Amygdala (tissue), 56 donors: ENCODE measurements around the gene TOM1L2.
A peak's percentile ranks its signal among the peaks of the same experiment; 100 is the strongest.

ENCODE experiments used
- DNase-seq, 56 donors: peaks; one replicate each; lab custom pipeline; 2025; lab: John Stamatoyannopoulos, UW

TOM1L2 gene

DNA sequence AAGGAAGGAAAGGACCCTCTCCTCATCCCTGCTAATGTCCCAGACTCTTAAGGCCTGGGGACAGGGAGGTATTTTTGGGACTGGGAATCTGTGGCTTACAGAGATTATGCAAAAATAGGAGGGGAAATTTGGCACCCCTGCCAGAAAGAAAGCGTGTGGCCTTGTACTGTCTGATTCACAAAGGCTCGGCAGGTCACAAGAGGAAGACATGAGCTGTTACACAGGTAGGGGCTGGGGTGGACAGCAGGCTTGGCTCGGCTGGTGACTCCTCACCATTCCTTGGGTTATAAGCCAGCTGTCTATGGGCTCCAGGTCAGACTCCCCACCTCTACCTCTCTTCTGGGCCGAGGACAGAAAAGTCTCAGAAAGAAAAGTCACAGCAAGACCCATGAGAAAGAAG, 114.7 kb downstream of the TOM1L2 start:
- DNase-seq = no peak

DNA sequence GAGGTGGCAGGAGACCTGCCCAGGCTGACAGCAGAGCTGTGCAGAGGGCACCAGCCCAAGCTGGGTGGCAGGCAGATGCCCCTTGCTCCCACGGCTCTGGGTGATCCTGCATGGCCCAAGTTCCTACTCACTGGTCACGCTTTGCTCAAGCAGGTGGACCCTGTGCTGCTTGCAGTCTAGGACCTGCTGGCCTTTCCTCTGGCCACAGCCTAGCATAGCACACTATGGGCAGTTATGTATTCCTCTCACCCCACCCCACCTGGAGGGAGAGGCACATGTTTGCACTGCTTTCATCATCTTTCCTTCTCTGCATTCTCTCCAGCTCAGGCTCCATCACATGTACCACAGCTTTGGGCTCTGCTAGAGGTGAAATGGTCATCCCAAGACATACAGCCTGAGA, 115.8 kb downstream of the TOM1L2 start:
- no peak for DNase-seq

GRCh38 chr17:17855976-17856375, 116.2 kb downstream of the TOM1L2 start:
- DNase-seq = peak in 10 of 56 donors; percentile 20 to 60 (median 37)

DNA sequence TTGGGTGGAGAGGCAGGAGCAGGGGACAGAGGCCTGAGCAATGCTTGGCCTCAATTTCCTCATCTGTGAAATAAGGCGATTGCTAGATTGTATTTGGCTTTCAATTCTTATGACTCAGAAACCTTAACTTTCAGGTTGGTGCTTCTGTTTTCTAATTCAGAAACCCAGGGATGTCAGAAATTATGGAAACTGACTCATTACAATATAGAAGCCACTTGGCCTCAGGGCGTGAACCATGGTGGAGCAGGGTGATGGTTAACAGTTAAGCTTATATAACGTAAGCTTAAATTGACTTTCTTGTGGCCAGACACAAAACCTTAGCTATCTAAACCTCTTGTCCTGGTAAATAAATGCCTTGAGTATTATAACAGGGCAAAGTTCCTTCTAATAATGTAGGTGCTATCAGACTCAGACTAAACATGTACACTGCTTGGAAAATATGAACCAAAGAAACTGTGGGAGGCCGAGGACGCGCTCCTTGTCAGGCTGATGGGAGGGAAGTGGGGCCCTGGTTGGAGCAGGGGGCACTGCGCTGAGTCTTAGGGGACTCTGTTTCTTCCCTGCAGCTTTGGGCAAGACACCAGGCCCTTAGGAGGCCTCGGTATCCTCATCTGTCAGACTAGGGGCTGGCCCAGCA, 118.3 kb downstream of the TOM1L2 start:
- no peak for DNase-seq

DNA sequence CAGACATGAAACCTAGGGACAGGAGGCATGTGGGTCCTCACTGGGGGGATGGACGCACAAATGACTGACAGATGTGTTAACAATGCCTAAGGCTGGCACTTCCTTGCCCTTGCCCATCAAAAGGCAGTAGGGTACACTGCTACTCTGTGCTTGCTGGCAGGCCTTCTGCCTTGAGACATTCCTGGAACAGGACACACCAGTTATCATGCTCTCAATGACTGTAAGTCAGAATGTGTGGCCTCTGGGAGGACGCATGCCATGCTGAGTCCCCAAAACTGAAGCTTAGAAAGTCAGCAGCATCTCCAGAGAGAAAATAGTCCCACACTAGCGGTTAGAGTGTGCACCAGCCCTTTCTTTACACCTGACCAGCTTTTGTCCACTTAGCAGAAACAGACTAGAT, 119.3 kb downstream of the TOM1L2 start:
- DNase-seq = no peak

- DNase-seq = no peak
These were observed 120.8 kb downstream of the TOM1L2 start for GRCh38 chr17:17851103-17852002.

GRCh38 chr17:17849845-17850373, 122.3 kb downstream of the TOM1L2 start:
- DNase-seq = peak in 19 of 56 donors; percentile 19 to 64 (median 34)

DNA sequence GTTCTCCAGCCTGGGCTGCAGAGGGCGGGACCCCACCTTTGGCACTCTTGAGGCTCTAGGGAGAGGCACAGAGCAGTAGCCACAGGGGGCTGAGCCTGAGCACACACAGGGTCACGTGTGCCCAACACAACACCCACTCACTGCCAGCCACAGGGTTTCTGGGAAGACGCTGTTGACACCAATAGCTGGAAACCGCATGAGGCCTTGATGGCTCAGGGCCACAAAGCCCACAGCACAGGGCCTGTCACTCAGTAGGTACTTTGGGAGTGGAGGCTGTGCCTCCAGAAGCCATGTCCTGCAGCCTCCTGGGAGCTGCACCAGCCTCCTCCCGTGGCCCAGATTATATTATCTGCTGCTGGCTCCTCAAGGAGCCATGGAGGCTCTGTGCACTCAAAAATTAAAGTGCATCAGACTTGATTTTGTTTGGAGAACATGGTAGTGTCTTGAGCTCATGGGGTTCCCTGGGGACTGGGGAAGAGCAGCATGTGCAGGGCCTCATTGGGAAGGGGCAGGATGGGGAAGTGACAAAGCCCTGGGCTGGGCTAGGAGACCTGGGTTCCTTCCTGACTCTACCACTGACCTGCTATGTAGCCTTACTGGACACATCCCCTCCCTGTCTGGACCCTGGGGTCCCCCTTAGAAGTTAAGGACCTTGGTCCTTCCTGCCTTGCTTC, 122.9 kb downstream of the TOM1L2 start:
- DNase-seq = peak in 28 of 56 donors; percentile 28 to 75 (median 55)

DNA sequence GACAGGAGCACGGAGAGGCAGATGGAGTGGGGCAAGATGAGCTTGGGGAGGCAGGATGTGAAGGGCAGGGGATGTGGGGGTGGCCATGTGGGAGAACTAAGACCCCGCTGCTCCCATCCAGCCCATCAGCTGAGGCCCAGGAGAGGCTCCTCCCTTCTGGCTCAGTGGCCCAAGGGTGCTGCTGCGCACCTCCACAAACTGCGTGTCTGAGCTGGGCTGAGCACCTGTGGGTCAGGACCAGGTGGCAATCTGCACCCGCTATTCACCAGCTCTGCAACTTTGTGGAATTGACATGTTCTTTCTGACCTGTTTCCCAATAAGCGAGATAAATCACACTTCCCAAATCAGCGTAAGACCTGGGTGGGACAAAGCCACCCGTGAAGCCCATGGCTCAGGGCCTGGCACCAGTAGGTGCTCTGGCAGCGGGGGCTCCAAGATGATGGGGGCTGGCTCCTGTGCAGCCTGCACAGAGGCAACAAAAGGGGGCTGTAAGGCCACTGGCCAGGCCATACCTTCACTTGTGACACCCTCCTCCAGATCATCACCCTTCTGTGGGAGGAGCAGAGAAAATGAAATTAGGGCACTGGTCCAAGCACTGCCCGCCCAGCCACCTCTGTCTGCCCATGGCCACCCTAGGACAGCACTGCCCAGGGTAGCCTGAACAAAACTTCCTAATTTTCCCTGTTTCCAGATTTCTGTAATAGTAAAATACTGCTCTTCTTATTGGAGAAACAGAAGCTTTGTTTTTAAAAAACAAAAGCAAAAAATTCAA, 123.7 kb downstream of the TOM1L2 start:
- DNase-seq = no peak

DNA sequence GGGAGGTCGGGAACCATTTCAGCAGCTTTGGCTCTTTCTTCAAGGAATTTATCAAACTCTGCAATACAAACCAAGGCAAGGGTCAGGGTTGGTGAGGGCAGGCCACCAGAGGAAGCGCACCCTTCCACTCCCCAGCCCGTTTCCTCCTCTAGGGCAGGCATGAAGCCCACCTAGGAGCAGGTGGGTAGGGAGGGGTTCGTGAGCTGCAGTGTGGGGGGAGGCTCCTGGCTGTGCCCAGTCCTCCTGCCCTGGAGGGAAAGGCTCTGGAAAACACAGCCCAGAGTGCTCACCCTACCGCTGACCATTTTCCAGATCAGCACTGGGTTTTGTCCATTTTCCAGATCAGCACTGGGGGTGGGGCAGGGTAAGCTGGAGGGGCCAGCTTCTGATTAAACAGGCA, 124.5 kb downstream of the TOM1L2 start:
- no peak for DNase-seq

DNA sequence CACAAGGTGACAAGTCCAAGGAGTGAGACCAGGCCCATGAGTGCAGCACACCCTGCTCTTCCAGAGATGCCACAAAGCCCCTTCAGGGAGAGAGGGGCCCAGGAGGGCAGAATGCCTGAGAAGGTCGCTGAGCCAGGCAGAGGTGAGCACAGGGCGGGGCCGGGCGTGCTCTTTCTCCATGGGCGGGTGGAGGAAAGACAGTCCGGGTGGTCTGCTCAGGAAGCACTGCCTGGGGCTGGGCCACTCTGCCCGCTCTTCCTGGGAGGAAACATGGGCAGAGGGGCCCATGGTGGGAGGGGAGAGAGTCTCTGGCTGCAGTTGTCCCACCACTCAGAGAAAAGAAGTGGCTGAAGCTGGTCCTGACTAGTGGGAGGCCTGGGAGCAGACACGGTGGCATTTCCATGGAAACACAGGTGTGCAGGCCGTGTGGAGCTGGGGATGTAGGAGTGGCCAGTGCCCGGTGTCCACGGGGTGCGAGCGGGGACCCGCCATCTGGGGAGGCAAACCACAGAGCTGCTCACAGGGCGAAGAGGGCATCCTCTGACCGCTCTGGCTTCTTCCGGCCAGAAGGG, 125.0 kb downstream of the TOM1L2 start:
- DNase-seq = no peak

DNA sequence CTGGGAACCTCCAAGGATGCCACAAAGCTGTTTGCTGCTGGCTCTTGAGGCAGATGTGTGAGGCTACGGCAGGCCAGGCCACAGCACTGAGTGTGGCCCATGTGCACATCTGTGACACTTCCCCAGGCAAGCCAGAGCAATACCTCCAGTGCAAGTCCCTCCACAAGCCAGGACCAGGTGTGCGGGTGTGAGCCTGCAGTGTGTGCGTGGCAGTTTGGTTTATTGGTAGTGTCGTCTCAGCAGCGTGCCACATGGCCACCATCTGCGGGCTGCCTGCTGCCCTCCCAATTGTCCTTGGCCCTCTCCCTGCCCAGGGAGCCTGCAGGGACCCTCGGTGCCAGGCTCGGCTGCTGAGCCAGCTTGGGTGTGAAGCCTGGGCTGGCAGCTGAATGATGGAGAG, 125.6 kb downstream of the TOM1L2 start:
- no peak for DNase-seq

DNA sequence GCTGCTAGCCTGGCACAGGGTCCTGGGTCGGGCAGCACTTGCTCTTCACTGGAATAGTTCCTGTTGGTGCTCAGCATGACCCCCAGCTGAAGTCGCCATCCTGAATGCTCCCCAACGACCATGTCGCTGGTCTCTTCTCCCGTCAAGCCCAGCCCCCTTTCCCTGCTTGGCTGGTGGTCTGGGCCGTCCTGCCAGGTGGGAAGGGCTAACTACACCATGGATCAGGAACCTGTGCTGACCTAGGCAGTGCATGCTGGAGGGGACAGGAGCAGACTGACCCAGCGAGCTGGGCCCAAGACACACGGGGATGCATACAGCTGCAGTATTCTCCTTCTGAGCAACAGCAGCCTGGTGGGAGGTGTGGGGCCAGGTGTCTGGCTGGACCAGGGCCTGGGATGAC, 126.2 kb downstream of the TOM1L2 start:
- no peak for DNase-seq

GRCh38 chr17:17845046-17845775, 127.0 kb downstream of the TOM1L2 start:
- DNase-seq = no peak

DNA sequence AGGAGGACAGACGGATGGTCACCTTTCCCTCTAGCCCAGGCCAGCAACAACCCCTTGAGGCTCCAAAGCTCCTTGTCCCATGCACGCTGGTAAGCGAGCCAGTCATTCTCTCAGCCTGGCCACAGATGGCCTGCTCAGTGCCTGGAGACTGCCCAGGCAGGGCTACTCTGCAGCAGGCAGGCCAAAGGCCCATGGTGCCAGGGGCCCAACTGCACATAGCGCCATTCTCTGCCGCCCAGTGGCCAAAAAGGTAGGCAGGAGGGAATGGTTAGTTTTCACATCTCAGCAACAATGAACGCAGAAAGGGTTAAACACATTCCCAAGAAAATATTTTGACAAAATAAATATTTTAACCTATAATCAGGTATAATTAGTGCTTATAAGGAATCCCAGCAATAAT, 127.7 kb downstream of the TOM1L2 start:
- DNase-seq = peak in 20 of 56 donors; percentile 22 to 77 (median 56)

GRCh38 chr17:17844079-17844478, 128.1 kb downstream of the TOM1L2 start:
- DNase-seq = no peak

GRCh38 chr17:17843096-17843495, 129.1 kb downstream of the TOM1L2 start:
- no peak for DNase-seq

GRCh38 chr17:17842111-17842876, 129.9 kb downstream of the TOM1L2 start:
- DNase-seq = no peak
